Stimulated activated CD8-positive, alpha-beta memory T cell treated with anti-CD3 and anti-CD28 coated beads, Interleukin-15, amount 100 ng/mL, for 4 hours (primary cell): ENCODE data around the gene ISM1.

Experiments used
- DNase-seq, 2 donors: peaks; one replicate each; pipeline ENCODE4 v3.0.0-alpha.2; 2020; ENCODE audit warnings: low read depth in 2 of 2

Gene ISM1

DNA sequence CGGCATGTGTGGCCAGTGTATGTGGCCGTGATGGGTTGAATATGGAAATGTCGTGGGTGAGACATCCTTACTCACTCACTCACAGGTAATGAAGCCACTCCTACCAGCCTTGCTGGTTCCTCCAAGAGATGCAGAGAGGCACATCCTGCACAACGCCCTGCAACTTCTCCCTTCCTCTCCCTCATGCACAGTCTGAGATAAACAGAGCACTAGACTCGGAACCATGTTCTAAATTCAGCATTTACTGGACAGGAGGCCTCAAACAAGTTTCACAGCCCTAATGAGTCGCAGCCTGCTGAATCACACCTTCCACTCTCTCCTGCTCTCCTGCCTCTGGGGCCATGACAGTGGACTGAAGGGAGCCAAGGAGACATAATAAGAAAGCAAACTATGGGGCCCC, 91.2 kb downstream of the ISM1 start:
- no peak for DNase-seq

DNA sequence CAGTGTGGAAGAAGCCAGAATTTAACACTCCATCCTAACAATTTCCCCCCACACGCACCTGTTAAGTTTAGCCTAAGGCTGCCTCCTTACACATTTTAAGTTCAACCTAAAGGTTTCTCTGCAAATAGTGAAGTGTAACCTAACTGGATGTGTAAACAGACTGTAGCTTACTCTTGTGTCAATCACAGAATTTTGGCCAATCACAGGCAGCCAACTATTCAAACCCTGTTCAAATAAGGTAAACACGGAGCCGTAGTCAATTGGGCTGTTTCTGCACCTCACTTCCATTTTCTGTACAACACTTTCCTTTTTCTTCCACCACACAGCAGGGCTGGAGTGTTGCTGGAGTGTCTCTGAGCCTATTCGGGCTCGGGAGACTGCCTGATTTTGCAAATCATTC, 92.1 kb downstream of the ISM1 start:
- DNase-seq: no peak

DNA sequence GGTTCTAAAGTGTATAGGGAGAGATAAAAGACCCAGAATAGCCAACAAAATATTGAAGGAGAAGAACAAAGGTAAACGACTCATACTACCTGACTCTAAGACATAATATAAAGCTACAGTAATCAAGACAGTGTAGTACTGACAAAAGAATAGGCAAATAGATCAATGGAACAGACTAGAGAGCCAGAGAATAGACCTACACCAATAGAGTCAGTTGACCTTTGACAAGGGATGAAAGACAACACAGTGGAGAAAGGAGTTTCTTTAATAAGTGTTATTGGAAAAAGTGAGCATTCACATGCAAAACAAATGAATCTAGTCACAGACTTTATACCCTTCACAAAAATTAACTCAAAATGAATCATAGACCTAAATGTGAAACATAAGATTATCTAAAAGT, 96.4 kb downstream of the ISM1 start:
- DNase-seq: no peak

DNA sequence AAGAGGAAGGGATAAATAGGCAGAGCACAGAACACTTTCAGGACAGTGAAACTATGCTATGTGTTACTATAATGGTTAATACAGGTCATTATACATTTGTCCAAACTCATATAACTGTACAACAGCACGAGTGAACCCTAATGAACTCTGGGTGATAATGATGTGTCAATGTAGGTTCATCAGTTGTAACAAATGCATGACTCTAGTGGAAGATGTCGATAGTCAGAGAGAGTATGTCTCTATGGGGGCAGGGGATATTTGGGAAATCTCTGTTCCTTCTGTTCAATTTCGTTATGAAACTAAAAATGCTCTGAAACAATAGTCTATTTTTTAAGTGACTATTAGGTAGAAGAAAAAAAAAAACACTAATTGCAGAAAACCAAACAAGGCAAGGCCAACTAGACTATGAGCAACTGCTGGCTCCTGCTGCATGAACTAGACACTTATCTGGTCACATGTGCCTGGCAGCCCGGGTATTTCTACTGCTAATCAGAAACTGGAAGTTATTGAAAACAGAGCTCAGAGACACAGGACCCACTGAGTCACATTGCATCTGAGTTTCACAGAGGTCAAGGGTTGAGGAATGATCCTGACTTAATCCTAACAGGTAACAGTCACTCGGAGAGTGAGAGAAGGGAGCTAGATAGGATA, 97.9 kb downstream of the ISM1 start:
- no peak for DNase-seq

DNA sequence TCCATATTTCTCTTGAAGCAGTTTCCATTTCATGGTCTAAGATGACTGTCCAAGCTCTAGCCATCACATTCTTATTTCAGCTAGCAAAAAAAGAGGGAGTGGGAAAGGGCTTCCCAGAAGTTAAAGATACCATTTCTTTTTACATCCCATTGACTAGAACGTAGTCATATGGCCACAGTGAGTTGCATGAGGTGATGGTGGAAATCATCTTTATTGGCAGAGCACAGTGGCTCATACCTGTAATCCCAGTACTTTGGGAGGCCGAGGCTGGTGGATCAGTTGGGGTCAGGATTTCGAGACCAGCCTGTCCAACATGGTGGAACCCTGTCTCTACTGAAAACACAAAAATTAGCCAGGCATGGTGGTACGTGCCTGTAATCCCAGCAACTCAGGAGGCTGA, 99.6 kb downstream of the ISM1 start:
- DNase-seq: no peak

DNA sequence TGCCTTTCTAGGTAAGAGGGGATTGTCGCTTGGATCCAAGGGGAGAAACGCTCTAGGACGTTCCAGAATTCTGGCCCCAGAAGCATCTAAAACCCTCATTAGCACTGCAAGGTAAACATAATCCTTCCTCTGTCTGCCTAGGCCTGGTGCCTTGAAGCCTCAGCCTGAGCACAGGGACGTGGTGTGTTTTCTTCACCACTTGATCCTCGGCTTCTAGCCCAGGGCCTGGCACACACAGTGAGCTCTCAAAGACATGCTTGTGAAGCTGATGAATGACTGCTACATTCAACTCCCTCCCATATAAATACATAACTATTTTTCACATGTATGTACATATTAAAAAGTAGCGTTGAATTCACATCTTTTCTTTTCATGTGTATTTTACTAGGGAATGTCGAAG, 100.3 kb downstream of the ISM1 start:
- DNase-seq: no peak

DNA sequence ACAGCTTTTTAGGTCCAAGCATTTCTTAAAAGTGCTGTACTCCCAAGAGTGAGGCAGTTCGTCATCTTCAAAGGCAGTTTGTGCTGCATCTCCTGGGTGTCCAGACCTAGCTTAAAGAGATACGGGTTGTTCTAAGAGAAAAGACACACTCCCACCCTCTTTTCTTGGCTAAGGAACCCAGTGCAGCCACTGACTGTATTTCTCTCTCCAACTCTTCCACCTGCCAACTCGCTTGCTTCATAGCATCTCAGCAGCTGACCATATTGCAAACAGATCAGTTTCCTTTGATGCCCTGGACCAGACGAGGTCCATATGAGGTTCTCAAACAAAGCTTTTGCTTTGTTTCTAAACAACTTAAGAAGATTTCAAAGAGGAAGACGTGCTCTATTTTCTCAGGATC, 101.1 kb downstream of the ISM1 start:
- DNase-seq: no peak

DNA sequence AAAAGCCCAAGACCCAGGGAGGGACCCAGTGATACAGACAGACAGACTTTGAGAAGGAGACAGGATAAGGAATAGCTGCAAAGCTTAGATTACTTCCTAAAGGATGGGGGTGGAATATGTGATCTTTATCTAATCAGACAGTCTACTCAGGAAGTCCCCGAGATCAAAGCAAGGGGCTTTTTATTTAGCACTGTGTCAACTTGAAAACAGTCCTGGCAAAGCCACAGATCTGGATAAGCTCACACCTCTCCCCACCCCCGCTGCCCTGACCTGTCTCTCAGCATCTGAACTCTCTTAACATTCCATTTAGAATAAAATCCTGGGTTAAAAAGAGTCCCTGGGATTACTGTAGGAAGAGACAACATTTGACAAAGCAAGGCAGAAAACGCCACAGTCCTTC, 101.5 kb downstream of the ISM1 start:
- no peak for DNase-seq

DNA sequence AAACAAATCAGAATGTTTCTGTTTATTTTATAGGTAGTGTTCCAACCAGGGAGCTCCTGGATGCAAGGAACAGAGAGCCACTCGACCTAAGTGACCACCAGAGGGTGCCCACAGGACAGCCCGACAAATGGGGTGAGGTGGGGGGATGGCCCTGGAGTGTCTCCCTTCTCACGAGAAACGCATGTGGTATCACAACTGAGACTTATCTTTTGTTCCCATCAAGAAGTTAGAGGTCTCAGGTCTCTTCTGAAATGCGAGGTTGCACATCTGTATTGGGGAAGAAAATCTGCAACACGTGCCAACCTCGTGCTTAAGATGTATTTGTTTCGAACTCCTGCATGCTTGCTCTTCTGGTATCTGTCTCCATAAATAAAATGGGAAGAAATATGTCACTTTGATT, 104.0 kb downstream of the ISM1 start:
- no peak for DNase-seq

DNA sequence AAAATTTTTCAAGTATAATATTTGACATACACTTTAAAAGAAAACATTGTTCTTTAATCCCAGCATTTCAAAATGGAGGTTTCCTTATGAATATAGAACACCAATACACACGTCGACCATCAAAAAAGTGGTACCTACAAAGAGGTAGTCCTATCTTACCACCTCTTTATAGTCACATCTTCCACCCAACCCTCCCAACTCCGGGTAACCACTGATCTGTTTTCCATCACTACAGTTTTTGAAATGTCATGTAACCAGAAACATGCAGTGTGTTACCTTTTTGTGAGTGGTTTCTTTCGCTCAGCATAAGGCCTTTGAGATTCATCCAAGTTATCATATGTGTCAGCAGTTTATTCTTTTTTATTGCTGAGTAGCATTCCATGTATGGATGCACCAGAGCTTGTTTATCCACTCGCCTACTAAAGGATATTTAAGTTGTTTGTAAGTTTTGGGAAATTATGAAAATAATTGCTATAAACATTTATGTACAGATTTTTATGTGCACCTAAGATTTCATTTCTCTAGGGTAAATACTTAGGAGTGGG, 104.8 kb downstream of the ISM1 start:
- DNase-seq: no peak

DNA sequence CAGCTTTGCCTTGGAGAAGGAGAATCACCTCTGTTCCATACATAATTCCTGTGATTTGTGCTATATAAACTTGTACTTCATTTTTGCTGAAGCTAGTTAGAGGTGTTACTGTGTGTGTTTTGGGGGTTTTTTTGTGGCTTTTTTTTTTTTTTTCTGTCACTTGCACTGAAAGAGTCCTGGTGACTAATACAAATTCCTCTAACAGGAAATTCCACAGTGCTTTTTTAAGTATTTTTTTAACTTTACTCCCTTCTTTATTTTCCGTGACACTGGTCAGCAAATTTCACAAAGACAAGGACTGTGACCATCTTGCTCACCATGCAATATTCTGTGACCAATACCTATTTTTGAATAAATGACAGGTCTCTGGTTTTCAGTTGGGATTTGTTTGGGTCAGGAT, 110.5 kb downstream of the ISM1 start:
- DNase-seq: no peak

DNA sequence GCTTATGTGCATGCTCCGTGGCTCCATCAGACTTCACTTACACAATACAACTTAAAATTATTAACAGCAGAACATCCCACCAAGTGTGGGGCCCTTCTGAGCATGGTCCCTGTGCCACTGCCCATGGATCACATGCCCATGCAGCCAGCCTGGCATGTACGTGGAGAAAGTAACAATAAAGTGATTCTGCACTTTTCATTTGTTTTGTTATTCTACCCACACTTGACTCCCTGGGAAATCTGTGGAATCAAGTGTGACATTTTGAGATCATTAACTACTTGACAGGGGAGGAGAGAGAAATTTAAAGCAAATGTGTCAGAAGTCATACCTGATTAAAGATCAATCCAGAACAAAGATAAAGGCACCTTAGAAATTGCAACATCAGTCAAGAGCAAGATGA, 112.0 kb downstream of the ISM1 start:
- DNase-seq: no peak

DNA sequence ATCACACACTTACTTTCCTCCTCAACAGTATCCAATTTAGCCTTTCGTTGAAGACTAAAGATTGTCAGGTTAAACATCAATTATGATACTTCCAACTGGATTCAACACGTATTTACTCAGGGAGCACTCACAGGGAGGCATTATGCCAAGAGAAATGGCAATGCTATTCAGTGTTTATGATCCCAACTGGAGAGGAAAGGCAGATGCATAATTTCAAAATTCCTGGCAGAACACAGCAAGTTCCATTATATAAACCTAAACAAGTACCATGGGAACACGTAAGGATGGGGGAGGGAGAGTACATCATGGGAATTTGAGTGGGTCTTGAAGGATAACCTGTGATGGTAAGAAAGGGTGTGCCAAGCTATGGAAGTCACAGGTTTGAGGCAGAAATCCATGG, 112.7 kb downstream of the ISM1 start:
- DNase-seq: no peak

DNA sequence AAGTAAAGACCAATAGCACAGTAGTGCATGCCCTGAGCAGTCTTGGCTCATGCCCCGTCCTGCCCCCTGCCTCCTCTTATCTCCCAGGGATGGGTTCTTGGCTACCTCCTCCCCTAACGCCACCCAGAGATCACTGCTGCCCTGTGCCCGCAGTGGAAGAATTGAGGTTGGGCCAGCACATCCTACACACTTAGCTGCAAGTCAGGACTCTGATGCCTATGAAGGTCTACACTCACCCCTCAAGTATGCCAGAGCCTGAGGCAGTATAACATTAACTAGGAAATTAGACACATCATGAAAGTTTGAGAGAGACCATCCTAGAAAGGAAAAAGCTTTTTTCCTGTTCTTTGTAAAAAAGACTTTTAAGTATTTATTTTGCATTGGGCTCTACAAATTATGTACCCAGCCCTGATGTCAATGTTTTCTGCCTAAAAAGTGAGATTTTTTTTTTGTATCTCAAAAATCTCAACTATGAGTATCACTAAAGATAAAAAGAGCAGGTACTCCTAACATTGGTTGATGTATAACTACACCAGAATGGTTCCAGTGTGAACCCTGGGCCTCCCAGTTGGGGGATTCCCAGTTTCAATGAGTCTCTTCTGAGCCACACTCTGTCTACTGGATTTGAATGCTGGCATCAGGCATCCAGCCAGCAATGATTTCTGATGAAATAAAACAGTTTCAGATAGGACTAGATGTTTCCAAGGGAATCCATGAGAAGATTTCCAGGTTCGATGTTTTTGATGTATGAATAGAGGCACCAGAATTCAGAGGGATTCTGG, 115.4 kb downstream of the ISM1 start:
- no peak for DNase-seq

DNA sequence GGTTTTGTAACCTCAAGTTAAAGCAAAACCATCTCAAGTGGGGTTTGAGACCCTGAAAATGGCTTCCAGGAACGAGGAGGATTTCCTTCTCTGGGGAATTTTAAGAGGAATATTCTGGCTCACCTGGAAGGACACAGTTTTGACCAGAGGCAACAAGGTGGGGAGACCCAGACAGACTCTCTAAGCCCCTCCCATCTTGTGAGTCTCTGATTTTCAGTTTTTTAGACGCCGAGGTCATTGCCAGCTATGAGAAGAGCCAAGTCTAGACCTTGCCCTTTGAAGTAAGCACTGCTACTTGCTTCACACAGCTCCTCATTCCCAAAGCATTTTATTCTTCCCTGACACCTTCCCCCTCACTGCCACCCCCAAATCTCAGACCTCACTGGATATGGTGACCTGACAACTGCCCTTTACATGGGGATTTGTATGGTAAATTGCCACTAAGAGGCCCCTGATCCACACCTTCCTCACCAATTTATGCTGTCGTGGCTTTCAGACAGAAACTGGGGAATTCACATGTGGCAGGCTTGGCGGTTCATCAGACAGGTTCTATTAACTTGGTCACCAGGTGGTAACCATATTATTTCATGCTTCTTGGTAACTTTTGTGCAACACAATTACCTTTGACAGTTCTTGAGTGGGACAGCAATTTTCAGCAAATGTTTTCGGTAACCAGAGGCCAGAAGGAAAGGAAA, 116.2 kb downstream of the ISM1 start:
- DNase-seq: no peak

DNA sequence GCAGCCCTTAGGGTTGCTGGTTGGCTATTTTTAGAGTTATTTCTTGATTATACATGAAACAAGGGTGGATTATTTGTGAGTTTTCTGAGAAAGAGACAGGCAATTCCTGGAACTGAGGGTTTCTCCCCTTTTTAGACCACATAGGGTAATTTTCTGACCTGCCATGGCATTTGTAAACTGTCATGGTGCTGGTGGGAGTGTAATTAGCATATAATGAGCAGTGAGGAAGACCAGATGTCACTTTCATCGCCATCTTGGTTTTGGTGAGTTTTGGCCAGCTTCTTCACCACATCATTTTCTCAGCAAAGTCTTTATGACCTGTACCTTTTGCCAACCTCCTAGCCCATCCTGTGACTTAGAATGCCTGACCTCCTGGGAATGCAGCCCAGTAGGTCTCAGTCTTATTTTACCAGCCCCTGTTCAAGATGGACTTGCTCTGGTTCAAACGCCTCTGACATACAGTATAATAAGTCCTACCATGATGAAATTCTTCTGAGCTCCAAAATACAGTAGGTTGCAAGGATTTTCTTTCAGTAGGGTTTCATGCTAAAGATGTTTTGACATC, 117.1 kb downstream of the ISM1 start:
- DNase-seq: no peak

DNA sequence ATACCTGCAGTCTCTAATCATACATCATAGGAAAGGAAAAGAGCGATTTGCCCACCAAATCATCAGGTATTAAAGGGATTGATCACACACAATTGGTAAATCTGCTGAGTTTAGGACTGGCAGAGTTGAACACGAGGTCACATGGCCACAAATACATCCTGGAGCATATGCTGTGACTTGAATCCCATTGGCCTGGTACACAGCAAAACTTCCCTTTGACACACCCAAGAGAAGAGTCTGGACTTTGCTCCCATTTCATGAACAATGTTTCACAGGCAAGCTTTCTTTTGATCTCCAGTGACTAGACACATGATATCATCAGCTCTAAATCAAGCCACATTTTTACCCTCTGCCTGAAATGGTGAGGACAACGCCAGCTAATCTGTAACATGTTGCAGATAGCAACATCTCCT, 117.9 kb downstream of the ISM1 start:
- no peak for DNase-seq

DNA sequence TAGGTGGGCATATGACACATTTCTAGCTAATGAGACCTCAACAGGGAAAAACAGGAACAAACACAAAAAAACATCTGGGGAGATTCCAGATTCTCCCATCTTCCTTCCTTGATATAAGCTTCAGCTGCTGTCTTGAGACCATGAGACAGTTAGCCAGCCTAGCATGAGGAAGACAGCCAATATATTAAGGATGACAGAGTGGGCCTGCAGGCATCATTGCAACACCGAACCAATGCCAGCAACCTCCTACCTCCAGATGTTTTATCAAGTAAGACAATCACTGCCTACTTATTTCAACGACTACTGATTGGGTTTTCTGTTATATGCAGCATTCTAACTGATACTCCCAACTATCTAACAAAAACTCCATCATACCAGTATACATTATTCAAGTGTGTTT, 119.0 kb downstream of the ISM1 start:
- no peak for DNase-seq

DNA sequence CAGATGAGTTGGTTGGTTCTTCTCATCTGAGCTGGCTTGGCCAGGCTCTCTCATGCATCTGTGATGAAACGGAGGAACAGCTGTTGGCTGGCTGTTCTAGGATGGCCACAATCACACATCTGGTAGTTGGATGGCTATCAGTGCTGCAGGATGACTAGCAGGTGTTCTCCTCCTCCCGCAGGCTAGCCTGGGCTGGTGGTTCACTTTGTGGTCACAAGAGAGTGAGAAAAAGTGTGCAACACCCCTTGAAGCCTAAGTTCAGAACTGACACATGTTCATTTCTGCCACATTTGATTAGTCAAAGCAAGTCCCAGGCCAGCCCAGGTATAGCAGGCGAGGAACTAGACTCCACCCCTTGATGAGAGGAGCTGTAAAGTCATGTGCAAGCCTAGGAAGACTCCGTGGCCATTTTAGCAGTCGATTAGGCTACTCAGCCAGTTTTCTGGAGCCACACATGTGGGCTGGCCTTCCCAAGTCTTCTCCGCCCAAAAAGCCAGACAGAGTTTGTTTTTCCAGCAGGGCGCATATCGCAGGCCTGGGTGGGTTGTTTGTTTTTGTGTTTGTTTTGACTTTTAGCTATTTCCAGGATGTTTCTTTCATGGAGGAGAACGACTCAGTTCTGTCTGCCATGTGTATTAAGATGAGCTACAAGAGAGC, 120.8 kb downstream of the ISM1 start:
- no peak for DNase-seq

DNA sequence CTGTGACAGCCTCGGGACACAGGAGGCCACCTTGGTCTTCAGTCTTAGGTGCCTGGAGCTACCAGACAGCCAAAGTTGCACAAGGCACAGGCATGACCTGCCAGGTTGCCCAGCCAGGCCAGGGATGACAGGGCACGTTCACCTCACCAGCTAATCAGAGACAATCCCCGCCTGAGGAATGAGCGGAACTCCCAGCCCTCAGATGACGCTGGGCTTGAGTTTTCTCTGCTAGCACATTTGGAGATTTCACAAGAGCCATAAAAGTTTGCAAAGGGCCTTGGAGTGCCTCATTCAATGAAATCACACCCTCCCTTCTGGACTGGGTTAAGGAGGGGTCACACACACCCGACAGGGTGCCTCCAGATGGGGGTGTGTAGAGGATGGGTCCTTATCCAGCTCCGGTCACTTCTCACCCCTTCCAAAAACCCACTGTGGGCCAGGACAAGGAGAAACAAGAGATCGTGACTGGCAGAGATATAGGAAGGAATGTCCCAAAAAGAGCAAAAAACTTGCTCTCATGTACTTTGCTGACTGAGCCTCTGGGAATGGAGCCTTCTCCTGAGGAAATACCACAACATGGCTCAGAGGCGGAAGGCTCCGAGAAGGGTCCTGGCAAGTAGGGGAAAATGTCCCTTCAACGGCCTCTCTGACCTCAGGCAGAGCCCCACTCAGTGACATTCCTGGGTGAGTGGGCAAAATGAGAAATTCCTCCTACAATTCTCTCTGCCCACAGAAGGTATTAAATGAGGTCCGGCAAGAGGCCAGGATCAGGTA, 121.6 kb downstream of the ISM1 start:
- no peak for DNase-seq

DNA sequence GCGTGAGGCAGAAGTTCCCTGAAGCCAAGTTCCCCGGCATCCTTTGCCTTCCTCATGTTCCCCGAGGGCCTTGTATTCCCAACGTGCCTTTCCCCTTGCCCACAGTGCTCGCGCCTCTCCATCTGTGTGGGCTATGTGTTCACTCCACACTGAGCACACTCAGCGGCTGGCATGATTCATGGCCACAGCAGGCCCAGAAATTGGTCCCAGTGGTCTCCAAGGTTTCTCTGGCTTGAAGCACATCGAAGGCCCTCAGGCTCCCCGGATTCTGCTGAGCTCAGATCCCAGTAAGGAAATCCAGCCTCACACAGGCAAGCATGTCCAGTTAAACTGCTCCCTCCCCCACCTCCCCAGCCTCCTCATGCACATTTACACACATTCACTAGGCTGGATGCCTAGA, 123.6 kb downstream of the ISM1 start:
- DNase-seq: no peak
